Sigmoid colon (tissue), 4 donors: ENCODE results near the gene PTPRB.

Experiments used
- CTCF ChIP-seq, 4 experiments: fragments of 450-650 bp in 3 of 4; fragments of 200-600 bp in 1 of 4; IDR thresholded peaks; one replicate each; pipeline ENCODE4 v1.5.1; 2016 to 2019; ENCODE audit warnings: antibody characterized with exemption in 4 of 4, mild to moderate bottlenecking in 3 of 4, moderate library complexity in 2 of 4
- EP300 ChIP-seq, 4 donors: sonication (generic); formaldehyde crosslinking; IDR thresholded peaks; one replicate each; pipeline ENCODE4 v1.6.1; 2017; ENCODE audit warnings: antibody characterized with exemption in 4 of 4
- POLR2AphosphoS5 ChIP-seq, 4 donors: sonication (generic); formaldehyde crosslinking; IDR thresholded peaks; one replicate each; pipeline ENCODE4 v1.6.1; 2017; ENCODE audit warnings: antibody characterized with exemption in 4 of 4

- TF ChIP-seq CTCF (IDR thresholded peaks at IDR 0.05) (no peak), POLR2AphosphoS5 (IDR thresholded peaks at IDR 0.05) (no peak), EP300 (IDR thresholded peaks at IDR 0.05) (no peak)
These were observed 11.0 kb downstream of the PTPRB start for GRCh38 chr12:70626180-70626579.
